NCI-H2081 (cell line): ENCODE results near the gene UBAC1.
"Not testable (repeated sequence)": the region's sequence is repeated elsewhere in the genome, so short reads cannot be mapped to it uniquely, and the experiment has no call there.

Experiments used
- DNase-seq, 2 experiments: peaks; one replicate each; lab custom pipeline; 2025; lab: John Stamatoyannopoulos, UW

Gene UBAC1

DNA sequence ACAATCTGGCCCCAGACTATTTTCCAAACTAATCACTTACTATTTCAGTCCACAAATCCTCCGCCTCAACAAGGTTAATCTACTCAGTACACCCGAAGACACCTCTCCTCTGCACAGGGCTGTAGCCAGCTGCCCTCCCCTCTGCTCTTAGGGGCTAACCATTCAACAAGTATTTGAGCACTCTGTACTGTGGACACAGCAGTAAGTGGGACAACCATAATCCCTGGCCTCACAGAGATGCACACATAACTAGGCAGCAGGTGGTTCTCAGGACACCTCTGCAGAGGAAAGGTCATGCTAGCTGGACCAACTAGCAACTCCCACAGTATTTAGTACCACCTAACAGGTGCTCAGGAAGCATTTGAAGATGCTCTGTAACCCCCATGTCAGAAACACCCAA, 59.3 kb downstream of the UBAC1 start:
- DNase-seq = no peak

GRCh38 chr9:135901031-135901758, 60.0 kb downstream of the UBAC1 start:
- no peak for DNase-seq

- no peak for DNase-seq
Observed at GRCh38 chr9:135898634-135899407, 62.4 kb downstream of the UBAC1 start.

- DNase-seq = no peak
Observed at GRCh38 chr9:135896626-135897025, 64.5 kb downstream of the UBAC1 start.

DNA sequence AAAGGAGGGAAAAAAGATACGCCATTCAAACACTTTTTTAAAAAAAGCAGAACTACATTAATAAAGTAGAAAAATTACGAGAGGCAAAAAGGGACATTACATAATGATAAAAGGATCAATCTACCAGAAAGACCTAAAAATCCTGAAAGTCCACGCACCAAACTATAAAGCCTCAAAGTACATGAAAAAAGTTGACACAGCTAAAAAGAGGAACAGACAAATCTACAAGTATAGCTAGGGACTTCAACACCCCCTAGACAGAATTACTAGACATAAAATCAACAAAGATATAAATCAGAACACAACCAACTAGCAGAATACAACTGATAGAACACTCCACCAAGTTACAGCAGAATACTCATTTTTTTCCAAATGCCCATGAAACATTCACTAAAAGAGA, 65.0 kb downstream of the UBAC1 start:
- DNase-seq = no peak

- DNase-seq = no peak
Observed at GRCh38 chr9:135895202-135895848, 65.8 kb downstream of the UBAC1 start.

GRCh38 chr9:135893104-135893503, 68.1 kb downstream of the UBAC1 start:
- DNase-seq = no peak

DNA sequence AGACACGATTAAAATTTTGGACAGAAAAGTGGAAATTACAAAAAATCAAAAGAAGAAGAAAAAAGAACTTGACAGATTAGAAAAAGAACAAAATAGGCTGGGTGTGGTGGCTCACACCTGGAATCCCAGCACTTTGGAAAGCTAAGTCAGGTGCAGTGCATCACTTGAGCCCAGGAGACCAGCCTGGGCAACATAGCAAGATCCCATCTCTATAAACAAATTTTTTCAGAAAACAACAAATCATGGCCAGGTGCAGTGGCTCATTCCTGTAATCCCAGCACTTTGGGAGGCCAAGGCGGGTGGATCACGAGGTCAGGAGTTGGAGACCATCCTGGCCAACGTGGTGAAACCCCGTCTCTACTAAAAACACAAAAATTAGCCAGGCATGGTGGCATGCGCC, 68.8 kb downstream of the UBAC1 start:
- not testable (repeated sequence) for DNase-seq

- DNase-seq = no peak
Observed at GRCh38 chr9:135891027-135891631, 70.0 kb downstream of the UBAC1 start.

DNA sequence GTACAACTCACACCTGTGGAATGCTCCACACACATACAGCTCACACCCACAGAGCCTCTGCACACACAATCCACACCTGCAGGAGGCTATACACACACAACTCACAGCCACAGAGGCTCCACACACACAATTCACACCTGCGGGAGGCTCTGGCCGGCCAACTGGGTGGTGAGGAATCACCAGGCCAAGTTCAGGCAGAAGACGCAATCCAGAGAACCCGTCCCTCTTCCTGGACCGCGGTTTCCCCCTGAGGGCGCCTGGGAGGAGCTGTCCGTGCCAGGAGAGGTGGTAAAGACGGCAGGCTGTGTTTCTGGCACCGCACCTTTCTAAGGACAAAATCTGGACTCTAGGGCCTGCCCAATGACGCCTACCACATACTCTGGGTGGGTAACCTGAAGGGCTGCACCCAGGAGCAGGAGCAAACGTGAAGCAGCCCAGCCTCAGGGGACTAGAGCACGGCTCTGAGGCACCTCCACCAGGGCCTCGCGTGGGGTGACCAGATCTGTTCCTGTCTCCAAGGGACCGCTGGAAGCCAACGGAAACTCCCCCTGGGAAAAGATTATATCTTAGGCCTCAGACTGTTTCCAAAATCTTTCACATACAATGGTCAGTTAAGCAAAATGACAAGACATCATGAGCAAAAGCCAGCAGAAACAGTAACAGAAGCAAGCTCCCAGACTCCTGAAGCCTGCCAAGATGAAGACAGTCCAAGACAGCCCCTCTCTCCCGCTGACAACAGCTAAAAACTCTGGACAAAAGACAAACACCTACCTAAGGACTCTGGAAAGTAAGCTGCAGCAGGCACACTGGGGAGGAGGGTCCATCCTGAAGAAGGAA, 70.8 kb downstream of the UBAC1 start:
- DNase-seq = no peak

DNA sequence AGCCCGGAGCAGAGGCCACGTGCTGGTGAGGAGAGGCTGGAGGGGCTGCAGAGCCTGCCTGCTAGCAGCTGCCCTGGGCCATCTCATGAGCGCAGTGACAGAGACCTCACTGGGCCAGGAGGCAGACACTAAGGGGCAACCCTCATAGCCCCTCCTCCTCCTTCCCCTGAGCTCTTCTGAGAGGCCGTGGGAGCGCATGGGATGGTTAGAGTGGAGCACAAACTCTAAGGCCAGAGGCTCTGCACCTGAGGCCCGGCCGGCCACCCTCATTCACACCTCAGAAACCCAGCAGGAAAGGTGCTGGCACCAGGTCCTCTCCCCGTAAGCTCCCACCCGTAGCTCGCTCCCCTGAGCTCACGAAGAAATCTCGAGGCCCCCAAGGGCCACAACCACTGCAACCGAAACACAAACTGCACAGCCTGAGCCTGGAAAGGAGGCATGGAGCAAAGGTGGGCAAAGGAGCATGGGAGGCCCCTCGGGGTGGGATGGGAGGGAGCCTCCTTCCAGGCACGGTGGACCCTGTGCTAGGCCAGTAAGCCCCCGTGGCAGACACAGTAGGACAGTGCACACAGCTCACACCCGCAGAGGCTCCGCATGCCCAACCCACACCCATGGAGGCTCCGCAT, 71.5 kb downstream of the UBAC1 start:
- DNase-seq = no peak

DNA sequence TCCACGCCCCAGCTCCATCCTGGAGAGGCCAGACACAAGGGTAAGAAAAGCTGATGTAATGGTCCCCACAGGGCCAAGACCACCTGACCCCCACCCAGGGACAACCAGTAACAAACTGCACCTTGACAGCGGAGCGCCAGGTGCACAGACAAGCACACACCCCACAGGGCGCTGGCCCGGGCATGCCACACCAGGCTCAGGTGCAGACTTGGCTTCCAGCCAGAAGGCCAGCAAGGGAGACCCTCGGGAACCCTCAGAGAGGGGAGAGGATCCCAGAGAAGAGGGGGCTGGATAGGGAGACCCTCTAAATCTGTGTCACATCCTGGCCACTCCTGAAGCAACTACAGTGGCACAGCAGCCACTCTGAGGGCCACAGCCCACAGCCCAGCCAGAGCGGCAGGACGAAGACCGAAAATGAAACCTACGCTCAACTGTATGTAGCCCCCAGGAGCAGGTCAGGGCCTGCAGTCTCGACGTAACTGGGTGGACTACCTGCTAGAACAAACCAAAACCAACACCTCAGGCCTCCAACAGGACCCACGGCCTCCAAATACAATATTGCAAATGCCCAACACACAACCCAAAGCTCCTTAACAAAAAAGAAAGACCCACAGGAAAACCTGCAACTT, 72.3 kb downstream of the UBAC1 start:
- no peak for DNase-seq

DNA sequence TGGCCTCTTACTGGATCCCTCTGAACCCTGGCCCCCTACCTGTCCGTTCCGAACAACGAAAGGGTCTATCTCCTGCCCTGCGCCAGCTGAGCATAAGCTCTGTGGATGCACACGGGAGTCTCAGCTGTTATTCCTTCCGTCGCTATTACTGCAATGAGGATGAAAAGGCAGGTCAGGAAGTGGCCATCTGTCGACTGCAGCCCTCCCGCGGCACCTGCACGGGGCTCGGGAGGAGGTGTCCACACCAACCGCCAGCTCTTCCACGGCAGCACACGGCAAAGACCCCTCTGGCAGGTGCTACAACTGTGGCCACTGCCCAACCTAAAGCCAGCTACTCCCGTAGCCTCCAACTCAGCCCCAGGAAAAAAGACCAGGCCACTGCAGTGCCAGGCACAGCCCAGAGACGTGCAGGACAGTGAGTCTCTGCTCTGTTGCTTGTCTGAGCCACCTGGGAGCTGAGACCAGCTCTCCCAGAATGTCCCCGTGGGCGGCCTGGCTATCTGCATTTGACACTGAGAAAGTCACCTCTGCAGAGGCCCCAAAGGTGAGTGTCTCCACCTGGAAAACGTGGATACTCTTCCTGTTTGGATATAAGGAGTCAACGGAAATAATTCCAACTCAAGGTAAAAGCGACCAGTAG, 72.9 kb downstream of the UBAC1 start:
- no peak for DNase-seq

DNA sequence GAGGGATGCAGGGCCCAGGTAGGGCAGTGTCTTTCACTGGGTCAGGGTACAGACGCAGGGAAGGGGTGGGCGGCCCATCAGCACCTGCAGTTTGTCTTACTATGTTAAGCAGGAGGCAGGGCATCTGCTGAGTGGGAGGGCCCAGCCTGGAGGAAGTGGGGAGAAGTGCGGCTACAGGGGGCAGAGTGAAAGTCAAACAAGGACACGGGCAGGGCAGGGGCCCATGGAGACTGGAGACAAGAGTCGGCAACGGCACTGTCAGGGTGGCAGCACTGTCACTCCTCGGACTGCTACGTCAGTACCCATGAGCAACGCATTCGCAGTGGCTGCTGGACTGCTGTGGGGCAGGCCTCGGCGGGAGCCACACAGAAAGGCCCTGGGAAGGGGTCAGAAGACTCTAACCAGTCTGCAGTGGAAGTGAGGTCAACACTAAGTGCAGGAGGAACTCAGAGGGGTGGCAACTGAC, 73.6 kb downstream of the UBAC1 start:
- no peak for DNase-seq

GRCh38 chr9:135887021-135887507, 74.1 kb downstream of the UBAC1 start:
- DNase-seq = no peak

DNA sequence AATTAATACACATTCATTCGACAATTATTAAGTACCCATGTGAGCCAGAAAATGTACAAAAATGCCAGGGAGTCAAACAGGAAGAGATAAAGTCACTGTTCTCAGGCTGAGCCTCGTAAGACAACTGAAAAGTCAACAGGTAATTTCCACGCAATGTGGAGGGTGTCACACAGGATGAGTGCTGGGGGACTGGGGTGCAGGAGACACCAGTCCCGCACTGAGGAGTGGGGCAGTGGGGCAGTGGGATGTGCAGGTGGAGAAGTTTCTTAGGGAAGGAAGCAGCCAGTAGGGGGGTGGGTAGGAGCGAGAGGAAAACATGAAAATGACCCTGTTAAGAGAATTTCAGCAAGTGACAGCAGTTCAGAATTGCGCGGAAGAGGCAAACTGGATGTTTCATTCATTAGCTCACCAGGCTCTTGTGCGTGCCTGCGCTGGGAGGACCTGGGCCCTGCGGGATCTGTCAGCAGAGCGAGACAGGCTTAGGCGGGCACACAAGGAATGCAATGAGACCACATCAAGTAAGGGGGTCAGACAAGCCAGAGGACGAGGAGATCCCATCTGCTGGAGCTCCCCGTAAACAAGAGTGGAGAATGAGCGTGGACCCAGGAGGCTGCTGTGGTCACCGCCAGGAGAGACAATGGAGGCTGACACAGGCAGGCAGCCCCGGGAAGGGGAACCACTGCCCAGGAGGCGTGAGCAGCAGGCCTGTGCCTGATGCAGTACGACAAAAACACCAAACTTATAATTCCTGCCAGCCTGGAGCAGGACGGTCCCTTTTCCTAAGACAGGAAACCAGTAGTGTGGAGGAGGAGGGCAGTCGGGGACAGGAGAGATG, 74.8 kb downstream of the UBAC1 start:
- no peak for DNase-seq

- no peak for DNase-seq
Observed at GRCh38 chr9:135885100-135885853, 75.9 kb downstream of the UBAC1 start.

DNA sequence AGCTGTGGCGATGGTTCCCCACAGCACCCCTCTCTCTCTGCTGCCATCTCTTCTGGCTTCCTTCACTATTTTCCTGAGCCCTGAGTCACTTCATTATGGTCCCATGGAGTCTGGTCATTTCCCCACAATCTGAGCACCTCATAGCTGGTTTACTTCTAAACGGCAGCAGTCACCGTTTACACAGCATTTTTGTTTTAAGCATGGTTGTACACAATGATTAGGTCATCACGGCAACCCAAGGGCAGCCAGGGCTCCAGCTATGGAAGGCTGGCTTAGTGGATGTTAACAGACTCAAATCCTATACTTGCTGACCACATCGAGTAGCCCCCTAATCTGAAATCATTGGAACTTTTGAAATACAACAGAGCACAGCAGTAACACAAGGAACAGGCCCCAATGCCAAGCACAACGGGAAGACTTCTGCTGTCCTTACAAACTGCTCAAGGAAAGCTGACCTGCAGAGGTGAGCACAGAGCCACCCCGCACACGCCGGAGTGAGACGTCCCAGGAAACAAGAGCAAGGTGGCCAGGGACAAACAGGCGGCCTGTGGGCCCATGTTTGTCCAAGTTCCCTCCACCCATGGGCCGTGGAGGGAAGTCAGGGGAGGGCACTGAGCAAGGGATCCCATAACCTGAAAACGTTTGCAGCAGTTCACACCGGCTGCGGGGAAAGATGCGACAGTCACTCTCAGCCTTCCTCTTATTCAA, 76.7 kb downstream of the UBAC1 start:
- DNase-seq = no peak
